H1 (cell line): ENCODE results near the gene COL6A1. TPM values are rescaled to one million over a fixed set of nuclear protein-coding genes. Genes with fewer than 3 reads are reported as not detected.

Experiments used
- TEAD4 ChIP-seq: IDR thresholded peaks from 2 replicates; pipeline ENCODE4 v1.6.1; 2012; ENCODE audit warnings: low read depth, low read length, inconsistent platforms, mixed read lengths
- polyA plus RNA-seq, 7 experiments: library from polyadenylated mRNA; depleted of rRNA in 3 of 7; stranded (reverse) in 5 of 7; unstranded in 2 of 7; fragments of >200 nt in 5 of 7; fragments of 200-250 nt in 2 of 7; gene quantifications; 1 replicate in 5 of 7; 2 replicates in 1 of 7; 4 replicates in 1 of 7; pipeline versions ENCODE4 v1.2.1 to v1.2.3, GENCODE V29; 2011 to 2013; ENCODE audit warnings: missing spikeins in 2 of 7, mixed read lengths in 2 of 7
- total RNA-seq: library from RNA; stranded (reverse); fragmentation: NEBNext Ultra II Directional; extraction: Animal tissue kit (Norgen Biotek cat#: 25700); gene quantifications from 2 replicates; pipeline ENCODE4 v1.2.1, GENCODE V29; 2021

The COL6A1 gene
- total and polyA plus RNA-seq, 2 of the 8 experiments (the other 6 are each of a cell fraction or from before 2014, with no cell fraction given): 100 to 115 TPM

DNA sequence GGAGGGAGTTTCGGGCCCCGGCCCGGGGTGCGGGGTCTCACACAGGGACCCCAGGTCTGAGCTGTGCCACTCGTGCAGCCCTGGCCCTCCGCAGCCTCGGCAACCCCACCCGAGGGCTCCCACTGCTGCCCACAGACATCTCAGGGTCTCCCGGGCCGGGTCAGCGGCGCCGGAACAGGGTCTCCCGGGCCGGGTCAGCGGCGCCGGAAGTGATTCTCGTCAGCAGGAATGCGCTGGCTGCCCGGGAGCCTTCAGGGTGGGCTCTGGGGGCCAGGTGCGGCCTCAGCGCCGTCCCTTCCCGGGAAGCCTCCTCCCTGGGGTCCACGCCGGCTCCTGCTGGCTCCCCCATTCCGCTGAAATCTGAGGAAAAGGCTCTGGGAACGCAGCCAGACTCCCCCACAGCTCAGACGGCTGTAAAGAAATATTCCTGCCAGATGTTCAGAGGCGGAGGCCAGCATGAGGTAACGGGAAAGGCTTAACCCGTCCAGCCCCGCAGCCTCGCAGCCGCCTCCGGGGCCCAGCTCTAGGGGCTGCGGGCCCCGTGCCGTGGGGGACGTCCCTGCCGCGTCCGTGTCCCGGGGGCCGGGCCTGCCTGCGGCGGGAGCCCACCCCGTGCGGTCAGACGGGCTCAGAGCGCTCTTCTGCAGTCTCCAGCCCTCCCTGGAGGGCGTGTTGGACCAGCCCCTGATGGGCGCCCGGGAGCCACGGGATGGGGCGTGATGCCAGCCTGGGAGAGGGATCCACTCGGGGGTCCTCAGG lies 8.7 kb upstream of the COL6A1 start (continued):
- peak; percentile 49; the same call in 1 of the 2 replicates for TF ChIP-seq TEAD4
